B cell (primary cell): ENCODE measurements around the gene RHOBTB3. TPM values are rescaled to one million over a fixed set of nuclear protein-coding genes. Genes with fewer than 3 reads are reported as not detected.

Experiments used
- ATAC-seq: fragments of 200-7000 bp; cut with Tn5 transposase; one replicate; pipeline ENCODE4 v1.10.0; 2021; ENCODE audit warnings: low read depth, mild to moderate bottlenecking, moderate number of reproducible peaks, moderate library complexity
- CTCF ChIA-PET: fragments of 350-600 bp; sonication (Branson Sonifier 250); formaldehyde crosslinking; loops from one replicate; lab custom pipeline; 2021; ENCODE audit warnings: antibody characterized with exemption, inconsistent platforms; lab: Charles Lee
- POLR2A ChIA-PET: fragments of 350-600 bp; sonication (Branson Sonifier 250); formaldehyde crosslinking; loops from one replicate; lab custom pipeline; 2021; ENCODE audit warnings: antibody characterized with exemption; lab: Charles Lee
- DNase-seq: peaks from one replicate; pipeline ENCODE4 v3.0.0; 2013
- H2AFZ ChIP-seq: 2 replicates; pipeline ENCODE4 v1.6.1; 2012; ENCODE audit warnings: mild to moderate bottlenecking, low read depth, low read length; ENCODE audit not compliant: insufficient read depth, poor library complexity, severe bottlenecking
- H3K27ac ChIP-seq, 2 donors: 1 replicate in 1 of 2; 2 replicates in 1 of 2; pipeline ENCODE4 v1.5.1; 2012 to 2013; ENCODE audit warnings: low read length in 2 of 2, mild to moderate bottlenecking in 2 of 2, moderate library complexity in 1 of 2
- H3K27me3 ChIP-seq, 4 experiments: fragments of 200-600 bp in 1 of 4; sonication (generic) in 1 of 4; replicated peaks in 1 of 4; 1 replicate in 2 of 4; 2 replicates in 2 of 4; pipeline versions ENCODE4 v1.6.1 to v1.7.0; 2013 to 2016; ENCODE audit warnings: low read length in 3 of 4, mild to moderate bottlenecking in 2 of 4, mixed read lengths in 1 of 4, moderate library complexity in 1 of 4; ENCODE audit not compliant: insufficient read depth in 4 of 4, control insufficient read depth in 3 of 4; ENCODE audit errors: control extremely low read depth in 1 of 4
- H3K36me3 ChIP-seq, 2 experiments: replicated peaks in 1 of 2; 1 replicate in 1 of 2; 2 replicates in 1 of 2; pipeline versions ENCODE4 v1.6.1 to v1.7.1; 2013; ENCODE audit warnings: low read length in 1 of 2; ENCODE audit not compliant: insufficient read depth in 2 of 2, control insufficient read depth in 1 of 2; ENCODE audit errors: control extremely low read depth in 1 of 2, extremely low read depth in 1 of 2
- H3K4me1 ChIP-seq, 2 donors: fragments of 200-600 bp in 1 of 2; sonication (generic) in 1 of 2; 1 replicate in 1 of 2; 2 replicates in 1 of 2; pipeline versions ENCODE4 v1.5.1 to v1.6.1; 2013 to 2017; ENCODE audit warnings: low read length in 2 of 2; ENCODE audit not compliant: control insufficient read depth in 2 of 2, insufficient read depth in 2 of 2
- H3K4me2 ChIP-seq: replicated peaks from 2 replicates; pipeline ENCODE3; 2012; ENCODE audit warnings: mild to moderate bottlenecking, low read depth, low read length; ENCODE audit not compliant: poor library complexity, severe bottlenecking
- H3K4me3 ChIP-seq, 5 experiments: fragments of 200-600 bp in 1 of 5; sonication (generic) in 1 of 5; 1 replicate in 3 of 5; 2 replicates in 2 of 5; pipeline versions ENCODE4 v1.5.1 to v1.7.0; 2011 to 2016; ENCODE audit warnings: low read length in 4 of 5, mild to moderate bottlenecking in 4 of 5, low read depth in 2 of 5, control low read depth in 1 of 5, moderate library complexity in 1 of 5; ENCODE audit not compliant: insufficient read depth in 1 of 5; ENCODE audit errors: control extremely low read depth in 1 of 5, extremely low read depth in 1 of 5
- H3K79me2 ChIP-seq: fragments of 200-600 bp; sonication (generic); one replicate; pipeline ENCODE4 v1.6.0; 2016; ENCODE audit warnings: low read length; ENCODE audit not compliant: control insufficient read depth, insufficient read depth
- H3K9ac ChIP-seq: fragments of 200-600 bp; sonication (generic); 2 replicates; pipeline ENCODE4 v1.6.1; 2017; ENCODE audit warnings: mild to moderate bottlenecking, low read length, moderate library complexity
- H3K9me3 ChIP-seq, 3 donors: one replicate each; pipeline versions ENCODE4 v1.6.1 to v1.7.1; 2013; ENCODE audit warnings: low read length in 2 of 3; ENCODE audit not compliant: control insufficient read depth in 2 of 3, insufficient read depth in 1 of 3; ENCODE audit errors: control extremely low read depth in 1 of 3
- H4K20me1 ChIP-seq: 2 replicates; pipeline ENCODE4 v1.6.0; 2012; ENCODE audit warnings: mild to moderate bottlenecking, low read length; ENCODE audit not compliant: insufficient read depth, control insufficient read depth, poor library complexity, severe bottlenecking
- H3K27ac Mint-ChIP-seq: one replicate; pipeline ENCODE4 v1.8.0; 2021; ENCODE audit warnings: mixed read lengths
- H3K27me3 Mint-ChIP-seq: one replicate; pipeline ENCODE4 v1.8.0; 2021; ENCODE audit warnings: mixed read lengths
- H3K4me1 Mint-ChIP-seq: one replicate; pipeline ENCODE4 v1.8.0; 2021; ENCODE audit warnings: mixed read lengths
- H3K4me3 Mint-ChIP-seq: one replicate; pipeline ENCODE4 v1.8.0; 2021; ENCODE audit warnings: mixed read lengths
- H3K9me3 Mint-ChIP-seq: one replicate; pipeline ENCODE4 v1.8.0; 2022; ENCODE audit warnings: mixed read lengths; ENCODE audit not compliant: insufficient read depth
- CTCF ChIP-seq: fragments of 200-600 bp; IDR thresholded peaks from one replicate; pipeline ENCODE4 v1.8.0; 2022; ENCODE audit warnings: antibody characterized with exemption, mild to moderate bottlenecking
- EZH2 ChIP-seq: IDR thresholded peaks from 2 replicates; pipeline ENCODE4 v1.6.1; 2012; ENCODE audit warnings: borderline replicate concordance, low read depth, mild to moderate bottlenecking, moderate library complexity, low read length; ENCODE audit not compliant: insufficient read depth, poor library complexity, severe bottlenecking
- WGBS: methylation state at CpG from one replicate; pipeline ENCODE4 v1.1.5; 2013; ENCODE audit warnings: missing lambda C conversion rate; ENCODE audit not compliant: insufficient coverage; 5-methylcytosine and 5-hydroxymethylcytosine counted together
- intact Hi-C: fragments of 100-400 bp; cut with micrococcal nuclease; formaldehyde crosslinking; loops from one replicate; pipeline ENCODE4 v1.10.0; 2022
- polyA plus RNA-seq: library from polyadenylated mRNA; depleted of rRNA; stranded (reverse); fragments of >200 nt; gene quantifications from 2 replicates; pipeline ENCODE4 v1.2.3, GENCODE V29; 2012
- total RNA-seq, 2 donors: library from RNA; stranded (reverse); fragments of 120-200 nt in 1 of 2; gene quantifications; 1 replicate in 1 of 2; 2 replicates in 1 of 2; pipeline versions ENCODE4 v1.2.3 to v1.2.4, GENCODE V29; 2013 to 2022

Gene RHOBTB3
- total and polyA plus RNA-seq, 2 donors (not counting 1 experiment from before 2014, with no cell fraction given) = 1.7 to 5.0 TPM

GRCh38 chr5:95746194-95746593 lies 15.1 kb downstream of the RHOBTB3 start:
- ChIA-PET POLR2A (no interaction called here), CTCF (interaction anchor here (1.0 kb wide), 1 partner anchor 35 kb away, joined by 3 read pairs; no protein-coding TSS in a partner anchor)
- Histone ChIP-seq H3K79me2 (no peaks in the 10 kb centered on the region), H3K9ac (no peak overlapping the region), H3K36me3 (no peaks in the 10 kb centered on the region), H3K27ac (no peak overlapping the region), H2AFZ (no peak overlapping the region), H3K4me3 (no peak overlapping the region), H3K4me1 (no peaks in the 10 kb centered on the region), H3K4me2 (no peak overlapping the region), H3K9me3 (no peaks in the 10 kb centered on the region), H4K20me1 (no peaks in the 10 kb centered on the region), H3K27me3 (no peaks in the 10 kb centered on the region)
- TF ChIP-seq CTCF (no peak), EZH2 (no peak)
- no peak overlapping the region for H3K27ac Mint-ChIP-seq
- no peaks in the 10 kb centered on the region for H3K4me1 Mint-ChIP-seq
- H3K9me3 Mint-ChIP-seq = no peaks in the 10 kb centered on the region
- intact Hi-C loops = no loop called here
- H3K4me3 Mint-ChIP-seq = no peak overlapping the region
- DNase-seq (no peak), ATAC-seq (no peak)
- no peaks in the 10 kb centered on the region for H3K27me3 Mint-ChIP-seq

DNA sequence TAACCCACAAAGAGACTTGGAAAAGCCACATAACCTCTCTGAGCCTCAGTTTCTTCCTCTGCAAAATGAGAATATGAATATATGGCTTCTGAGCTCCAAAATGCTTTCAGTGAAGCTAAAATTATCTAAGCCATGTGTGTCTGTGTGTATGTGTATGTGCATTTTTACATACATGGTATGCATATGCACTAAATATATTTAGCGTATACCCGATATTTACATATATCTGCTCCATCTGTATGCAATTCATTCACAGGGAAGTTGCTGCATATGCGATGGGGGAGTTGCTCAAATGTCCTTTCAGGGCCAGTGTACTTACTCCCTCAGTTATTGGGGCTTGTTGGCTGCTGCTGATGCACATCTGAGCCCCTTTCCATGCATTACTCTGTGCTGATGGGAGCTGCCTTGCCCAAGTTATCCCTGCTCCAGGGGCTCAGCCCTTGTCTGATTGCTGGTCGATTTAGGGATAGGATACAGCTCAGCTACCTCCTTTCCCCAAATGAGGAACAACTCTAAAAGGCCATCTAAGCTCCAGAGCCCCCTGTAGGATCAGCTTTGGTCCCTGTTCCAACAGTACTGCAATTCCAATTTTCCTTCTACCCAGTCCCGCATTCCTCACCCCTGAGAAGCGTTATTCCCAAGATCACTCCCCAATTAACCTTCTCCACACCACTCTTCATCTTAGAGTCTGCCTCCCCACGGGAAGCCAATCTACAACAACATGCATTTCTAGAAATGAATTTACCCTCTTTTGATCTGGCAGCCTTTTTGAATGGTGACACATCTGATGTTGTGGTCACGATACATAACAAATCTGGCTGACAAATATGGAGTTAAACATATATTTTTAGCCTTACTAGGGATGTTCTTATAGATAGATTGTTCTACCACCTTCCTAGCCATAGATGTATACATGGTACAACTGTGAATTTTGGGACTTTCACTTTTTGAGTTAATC lies 15.9 kb downstream of the RHOBTB3 start:
- Histone ChIP-seq H3K79me2 (no peaks in the 10 kb centered on the region), H3K27ac (no peak overlapping the region), H3K4me3 (no peak overlapping the region), H4K20me1 (no peaks in the 10 kb centered on the region), H3K4me2 (no peak overlapping the region), H3K27me3 (no peaks in the 10 kb centered on the region), H3K36me3 (no peaks in the 10 kb centered on the region), H3K4me1 (no peaks in the 10 kb centered on the region), H3K9ac (no peak overlapping the region), H3K9me3 (no peaks in the 10 kb centered on the region), H2AFZ (no peak overlapping the region)
- no peak for DNase-seq
- Mint-ChIP-seq H3K27ac (no peak overlapping the region), H3K4me3 (no peak overlapping the region), H3K27me3 (no peaks in the 10 kb centered on the region), H3K9me3 (no peaks in the 10 kb centered on the region), H3K4me1 (no peaks in the 10 kb centered on the region)
- ChIA-PET POLR2A (no interaction called here), CTCF (interaction anchor here (1.0 kb wide), 1 partner anchor 34 kb away, joined by 3 read pairs; no protein-coding TSS in a partner anchor)
- intact Hi-C loops = no loop called here
- no peak for TF ChIP-seq CTCF
- TF ChIP-seq EZH2 = no peak
- no peak for ATAC-seq
- 88% methylated on average over 5 of the region's 8 CpGs for WGBS
